SK-N-SH (cell line): ENCODE results near the gene IL27RA. TPM values are rescaled to one million over a fixed set of nuclear protein-coding genes. Genes with fewer than 3 reads are reported as not detected.
"Not testable (repeated sequence)": the region's sequence is repeated elsewhere in the genome, so short reads cannot be mapped to it uniquely, and the experiment has no call there.

Source experiments
- CTCF ChIA-PET: fragments of 300-600, 350-600 bp; formaldehyde crosslinking; extraction: SDS; loops from one replicate; lab custom pipeline; 2021; lab: Yijun Ruan, JAX
- POLR2A ChIA-PET: fragments of 350-600 bp; sonication (Branson Sonifier 250); formaldehyde crosslinking; extraction: SDS; loops from one replicate; lab custom pipeline; 2020; ENCODE audit warnings: antibody characterized with exemption, inconsistent platforms; lab: Yijun Ruan, JAX
- DNase-seq: peaks from one replicate; pipeline ENCODE4 v3.0.0; 2012
- H2AFZ ChIP-seq: fragments of 200-600 bp; sonication (generic); 2 replicates; pipeline ENCODE4 v1.8.1; 2016; ENCODE audit warnings: antibody characterized with exemption, mild to moderate bottlenecking, low read depth
- H3F3A ChIP-seq: fragments of 200-600 bp; sonication (generic); replicated peaks from 2 replicates; pipeline ENCODE3; 2016; ENCODE audit warnings: antibody characterized with exemption, mild to moderate bottlenecking; ENCODE audit not compliant: insufficient read depth
- H3K27ac ChIP-seq, 2 experiments: fragments of 200-500 bp in 1 of 2; fragments of 200-600 bp in 1 of 2; sonication (Bioruptor generic) in 1 of 2; sonication (generic), shearing (Covaris generic) in 1 of 2; 2 replicates each; pipeline versions ENCODE4 v1.5.1 to v1.6.1; 2014 to 2016; ENCODE audit warnings: low read depth in 2 of 2, inconsistent platforms in 1 of 2, low read length in 1 of 2, mild to moderate bottlenecking in 1 of 2, mixed read lengths in 1 of 2
- H3K27me3 ChIP-seq: fragments of 200-600 bp; sonication (generic), shearing (Covaris generic); 2 replicates; pipeline ENCODE4 v1.6.1; 2016; ENCODE audit warnings: mixed run types; ENCODE audit not compliant: insufficient read depth
- H3K36me3 ChIP-seq, 2 experiments: fragments of 200-500 bp in 1 of 2; fragments of 200-600 bp in 1 of 2; sonication (Bioruptor generic) in 1 of 2; sonication (generic) in 1 of 2; replicated peaks in 1 of 2; 2 replicates each; pipeline versions ENCODE3 to v1.5.1; 2014 to 2016; ENCODE audit warnings: low read length in 1 of 2, mild to moderate bottlenecking in 1 of 2; ENCODE audit not compliant: insufficient read depth in 2 of 2, control insufficient read depth in 1 of 2
- H3K4me1 ChIP-seq, 2 experiments: fragments of 200-500 bp in 1 of 2; fragments of 200-600 bp in 1 of 2; sonication (Bioruptor generic) in 1 of 2; sonication (generic), shearing (Covaris generic) in 1 of 2; 2 replicates each; pipeline versions ENCODE4 v1.5.1 to v1.6.1; 2014 to 2016; ENCODE audit warnings: low read depth in 1 of 2, low read length in 1 of 2, mixed run types in 1 of 2; ENCODE audit not compliant: insufficient read depth in 2 of 2, control insufficient read depth in 1 of 2
- H3K4me2 ChIP-seq: fragments of 200-600 bp; sonication (generic), shearing (Covaris generic); 2 replicates; pipeline ENCODE4 v1.6.1; 2017; ENCODE audit warnings: mixed run types
- H3K4me3 ChIP-seq, 2 experiments: fragments of 200-500 bp in 1 of 2; fragments of 200-600 bp in 1 of 2; sonication (Bioruptor generic) in 1 of 2; sonication (generic), shearing (Covaris generic) in 1 of 2; 2 replicates each; pipeline versions ENCODE4 v1.5.1 to v1.8.1; 2014 to 2016; ENCODE audit warnings: low read depth in 2 of 2, inconsistent platforms in 1 of 2, low read length in 1 of 2, mild to moderate bottlenecking in 1 of 2, mixed read lengths in 1 of 2, moderate library complexity in 1 of 2
- H3K79me2 ChIP-seq: fragments of 200-600 bp; sonication (generic); 2 replicates; pipeline ENCODE4 v1.8.1; 2017; ENCODE audit warnings: mild to moderate bottlenecking; ENCODE audit not compliant: insufficient read depth
- H3K9ac ChIP-seq: fragments of 200-600 bp; sonication (generic); 2 replicates; pipeline ENCODE4 v1.6.1; 2017; ENCODE audit warnings: mixed run types
- H3K9me2 ChIP-seq: fragments of 200-600 bp; sonication (generic); 2 replicates; pipeline ENCODE4 v1.6.1; 2017; ENCODE audit warnings: mixed run types
- H3K9me3 ChIP-seq: fragments of 200-600 bp; sonication (generic); 2 replicates; pipeline ENCODE4 v1.6.1; 2017; ENCODE audit warnings: mixed run types, mild to moderate bottlenecking, moderate library complexity
- H4K20me1 ChIP-seq: fragments of 200-600 bp; sonication (generic); 2 replicates; pipeline ENCODE4 v1.6.1; 2017; ENCODE audit warnings: mild to moderate bottlenecking, mixed run types; ENCODE audit not compliant: insufficient read depth
- ELF1 ChIP-seq: IDR thresholded peaks from 2 replicates; pipeline ENCODE4 v1.4.0; 2012
- GABPA ChIP-seq: IDR thresholded peaks from 2 replicates; pipeline ENCODE4 v1.4.0; 2012; ENCODE audit warnings: low read depth, mild to moderate bottlenecking
- MXI1 ChIP-seq: IDR thresholded peaks from 2 replicates; pipeline ENCODE4 v1.6.1; 2012; ENCODE audit warnings: mild to moderate bottlenecking, low read depth, low read length, improper control_type of control experiment
- POLR2AphosphoS5 ChIP-seq: IDR thresholded peaks from 2 replicates; pipeline ENCODE4 v1.6.1; 2012; ENCODE audit warnings: low read depth, low read length
- RAD21 ChIP-seq: IDR thresholded peaks from 2 replicates; pipeline ENCODE4 v1.6.1; 2012; ENCODE audit warnings: mild to moderate bottlenecking, low read length
- RFX5 ChIP-seq: IDR thresholded peaks from 2 replicates; pipeline ENCODE4 v1.6.1; 2012; ENCODE audit warnings: mild to moderate bottlenecking, improper control_type of control experiment, low read length
- SMC3 ChIP-seq: IDR thresholded peaks from 2 replicates; pipeline ENCODE4 v1.6.1; 2012; ENCODE audit warnings: low read depth, low read length, improper control_type of control experiment
- WGBS: methylation state at CpG from one replicate; pipeline ENCODE4 v1.1.6; 2017; ENCODE audit warnings: low lambda C conversion rate; 5-methylcytosine and 5-hydroxymethylcytosine counted together
- polyA plus RNA-seq, 3 experiments: library from polyadenylated mRNA; depleted of rRNA; stranded (reverse); fragments of >200 nt; gene quantifications; 2 replicates each; pipeline ENCODE4 v1.2.3, GENCODE V29; 2012
- TF ChIP-seq, protein P1 (sequence below): fragments of 200-600 bp; sonication (generic); IDR thresholded peaks from 2 replicates; pipeline ENCODE4 v1.6.1; 2017; ENCODE audit warnings: antibody characterized with exemption, mild to moderate bottlenecking, moderate library complexity

Gene IL27RA
- polyA plus RNA-seq, 1 of the 3 experiments (the other 2 are of a cell fraction): 9.3 TPM

GRCh38 chr19:14023404-14024235 lies 7.9 kb upstream of the IL27RA start:
- H3K9me3 ChIP-seq: no peaks in the 10 kb centered on the region
- no peak overlapping the region for H3K4me3 ChIP-seq
- H3K4me1 ChIP-seq: peaks cover 0 to 4% of the 10 kb centered on the region in 2 experiments; a peak in 2 of 4 replicates
- H3F3A ChIP-seq: peaks cover 13% of the 10 kb centered on the region
- no peaks in the 10 kb centered on the region for H3K27me3 ChIP-seq
- H4K20me1 ChIP-seq: no peaks in the 10 kb centered on the region
- no peaks in the 10 kb centered on the region for H3K36me3 ChIP-seq
- CTCF ChIA-PET: interaction anchor here (0.6 to 4.7 kb wide), 11 partner anchors 8 to 144 kb away, joined by 3 to 25 read pairs (median 3); partner anchors contain the start of gene IL27RA
- H3K9me2 ChIP-seq: no peaks in the 10 kb centered on the region
- peak overlapping the region; percentile 93 for H2AFZ ChIP-seq
- peak overlapping the region; percentile 24 to 32; a peak in 2 of 4 replicates for H3K27ac ChIP-seq
- no peaks in the 10 kb centered on the region for H3K79me2 ChIP-seq
- TF ChIP-seq RAD21 (peak; percentile 49), SMC3 (0 out of 2 replicates have a peak, but pooled peaks have one; percentile 16), ELF1 (peak; percentile 68; the same call in 1 of the 2 replicates), POLR2AphosphoS5 (peak; percentile 29; the same call in 1 of the 2 replicates), MXI1 (no peak), GABPA (peak; percentile 39; the same call in 1 of the 2 replicates), RFX5 (no peak)
- TF ChIP-seq, protein P1, sequence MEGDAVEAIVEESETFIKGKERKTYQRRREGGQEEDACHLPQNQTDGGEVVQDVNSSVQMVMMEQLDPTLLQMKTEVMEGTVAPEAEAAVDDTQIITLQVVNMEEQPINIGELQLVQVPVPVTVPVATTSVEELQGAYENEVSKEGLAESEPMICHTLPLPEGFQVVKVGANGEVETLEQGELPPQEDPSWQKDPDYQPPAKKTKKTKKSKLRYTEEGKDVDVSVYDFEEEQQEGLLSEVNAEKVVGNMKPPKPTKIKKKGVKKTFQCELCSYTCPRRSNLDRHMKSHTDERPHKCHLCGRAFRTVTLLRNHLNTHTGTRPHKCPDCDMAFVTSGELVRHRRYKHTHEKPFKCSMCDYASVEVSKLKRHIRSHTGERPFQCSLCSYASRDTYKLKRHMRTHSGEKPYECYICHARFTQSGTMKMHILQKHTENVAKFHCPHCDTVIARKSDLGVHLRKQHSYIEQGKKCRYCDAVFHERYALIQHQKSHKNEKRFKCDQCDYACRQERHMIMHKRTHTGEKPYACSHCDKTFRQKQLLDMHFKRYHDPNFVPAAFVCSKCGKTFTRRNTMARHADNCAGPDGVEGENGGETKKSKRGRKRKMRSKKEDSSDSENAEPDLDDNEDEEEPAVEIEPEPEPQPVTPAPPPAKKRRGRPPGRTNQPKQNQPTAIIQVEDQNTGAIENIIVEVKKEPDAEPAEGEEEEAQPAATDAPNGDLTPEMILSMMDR: peak; percentile 64
- no peak overlapping the region for H3K9ac ChIP-seq
- POLR2A ChIA-PET: no interaction called here
- 58% methylated on average over 9 of the region's 9 CpGs for WGBS
- peak; percentile 81 for DNase-seq
- H3K4me2 ChIP-seq: no peak overlapping the region

DNA sequence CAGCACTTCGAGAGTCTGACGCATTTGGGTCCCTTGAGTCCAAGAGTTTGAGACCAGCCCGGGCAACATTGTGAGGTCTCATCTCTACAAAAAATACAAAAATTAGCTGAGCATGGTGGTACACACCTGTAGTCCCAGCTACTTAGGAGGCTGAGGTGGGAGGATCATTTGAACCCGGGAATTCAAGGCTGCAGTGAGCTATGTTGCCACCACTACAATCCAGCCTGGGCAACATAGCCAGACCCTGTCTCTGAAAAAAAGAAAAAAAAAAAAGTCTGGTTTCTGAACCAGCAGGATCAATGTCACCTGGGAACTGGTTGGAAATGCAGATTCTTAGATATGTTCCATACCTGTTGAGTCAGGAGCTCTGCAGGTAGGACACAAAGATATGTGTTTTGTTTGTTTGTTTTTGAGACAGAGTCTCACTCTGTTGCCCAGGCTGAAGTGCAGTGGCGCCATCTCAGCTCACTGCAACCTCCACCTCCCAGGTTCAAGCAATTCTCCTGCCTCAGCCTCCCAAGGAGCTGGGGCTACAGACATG lies 4.8 kb upstream of the IL27RA start:
- 86% methylated on average over 5 of the region's 5 CpGs for WGBS
- H3K27ac ChIP-seq, H2AFZ ChIP-seq, H3K79me2 ChIP-seq, H4K20me1 ChIP-seq, H3K9ac ChIP-seq, H3K4me1 ChIP-seq, H3K36me3 ChIP-seq, H3K27me3 ChIP-seq, H3K4me3 ChIP-seq, H3K9me2 ChIP-seq, DNase-seq, H3K4me2 ChIP-seq, H3K9me3 ChIP-seq: not testable (repeated sequence)
- POLR2A ChIA-PET: interaction anchor here (0.7 to 1.0 kb wide), 2 partner anchors 124 to 295 kb away, joined by 5 to 6 read pairs; no protein-coding TSS in a partner anchor
- CTCF ChIA-PET: interaction anchor here (0.9 to 1.1 kb wide), 2 partner anchors 16 to 147 kb away, joined by 3 to 4 read pairs; no protein-coding TSS in a partner anchor
- peaks cover 14% of the 10 kb centered on the region for H3F3A ChIP-seq
